ENCODE results near the gene MGAT3. TPM values are rescaled to one million over a fixed set of nuclear protein-coding genes. Genes with fewer than 3 reads are reported as not detected.
A peak's percentile ranks its signal among the peaks of the same experiment; 100 is the strongest.

MGAT3 gene
- polyA plus RNA-seq, 1 of the 3 experiments (the other 2 are of a cell fraction): 0.16 TPM

DNA sequence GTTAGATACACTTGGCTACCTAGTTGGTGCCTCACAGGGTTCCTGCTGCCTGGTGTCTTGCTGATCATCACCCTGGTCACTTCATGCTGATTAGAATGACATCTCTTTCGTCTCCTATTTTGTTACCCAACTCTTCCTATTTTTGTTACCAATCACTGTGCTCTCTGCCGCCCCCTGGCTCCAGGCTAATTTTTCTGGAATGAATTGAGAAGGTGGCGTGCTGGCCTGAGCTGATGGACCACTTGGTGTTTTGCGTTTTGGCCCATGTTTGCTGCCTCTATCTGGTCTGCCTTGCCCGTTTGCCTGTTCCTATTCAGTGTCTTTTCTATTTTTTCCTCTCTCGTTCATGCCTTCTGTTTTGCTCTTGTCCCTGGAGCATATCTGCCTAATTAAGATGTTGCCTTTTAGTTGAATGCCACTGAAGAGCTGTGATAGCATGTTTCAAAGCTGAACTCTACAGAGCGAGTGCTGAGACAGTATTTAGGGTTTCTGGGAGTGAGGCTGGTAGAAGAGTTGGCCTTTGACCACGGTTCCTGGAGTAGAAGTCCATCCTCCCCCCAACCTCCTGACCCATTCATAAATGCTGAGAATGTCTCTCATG is 57.7 kb downstream of the MGAT3 start:
- peaks cover 16% of the 10 kb centered on the region; the same call in 1 of the 2 replicates for H3K79me2 ChIP-seq (ENCODE audit: insufficient read depth)
- peaks cover 10% of the 10 kb centered on the region for H3F3A ChIP-seq (replicated peaks; ENCODE audit: insufficient read depth)
- H3K4me3 ChIP-seq (ENCODE audit: low read depth in 2 of 2, low read length in 1 of 2): no peak overlapping the region
- 58% methylated on average over 8 of the region's 8 CpGs for WGBS (ENCODE audit: low lambda C conversion rate)
- H3K9me2 ChIP-seq: no peaks in the 10 kb centered on the region
- no peak overlapping the region for H3K27ac ChIP-seq (ENCODE audit: low read depth in 2 of 2, low read length in 1 of 2)
- ChIA-PET CTCF (interaction anchor here (0.8 to 3.6 kb wide), 11 partner anchors 10 to 522 kb away, joined by 3 to 17 read pairs (median 4); partner anchors contain the start of gene TAB1), POLR2A (no interaction called here)
- no peaks in the 10 kb centered on the region for H3K27me3 ChIP-seq (ENCODE audit: insufficient read depth)
- H3K4me1 ChIP-seq (ENCODE audit: control insufficient read depth in 1 of 2, insufficient read depth in 2 of 2, low read depth in 1 of 2, low read length in 1 of 2): peaks cover 7 to 8% of the 10 kb centered on the region in 2 experiments; a peak in 2 of 4 replicates
- DNase-seq: peak; percentile 47
- TF ChIP-seq, protein P1, sequence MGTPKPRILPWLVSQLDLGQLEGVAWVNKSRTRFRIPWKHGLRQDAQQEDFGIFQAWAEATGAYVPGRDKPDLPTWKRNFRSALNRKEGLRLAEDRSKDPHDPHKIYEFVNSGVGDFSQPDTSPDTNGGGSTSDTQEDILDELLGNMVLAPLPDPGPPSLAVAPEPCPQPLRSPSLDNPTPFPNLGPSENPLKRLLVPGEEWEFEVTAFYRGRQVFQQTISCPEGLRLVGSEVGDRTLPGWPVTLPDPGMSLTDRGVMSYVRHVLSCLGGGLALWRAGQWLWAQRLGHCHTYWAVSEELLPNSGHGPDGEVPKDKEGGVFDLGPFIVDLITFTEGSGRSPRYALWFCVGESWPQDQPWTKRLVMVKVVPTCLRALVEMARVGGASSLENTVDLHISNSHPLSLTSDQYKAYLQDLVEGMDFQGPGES (IDR thresholded peaks at IDR 0.05; ENCODE audit: low read depth, low read length): no peak
- TF ChIP-seq NRF1 (IDR thresholded peaks at IDR 0.05; ENCODE audit: low read depth, low read length): no peak
- TF ChIP-seq FOSL2 (IDR thresholded peaks at IDR 0.05; ENCODE audit: borderline replicate concordance, low read depth): no peak
- TF ChIP-seq RXRA (IDR thresholded peaks at IDR 0.05; ENCODE audit: borderline replicate concordance, low read depth): no peak
- no peak for TF ChIP-seq SIN3A (IDR thresholded peaks at IDR 0.05; ENCODE audit: borderline replicate concordance, low read depth, low read length)
- peak; percentile 52; the same call in 1 of the 2 replicates for TF ChIP-seq SMC3 (IDR thresholded peaks at IDR 0.05; ENCODE audit: low read depth, low read length)
- TF ChIP-seq RAD21 (IDR thresholded peaks at IDR 0.05; ENCODE audit: low read length): peak; percentile 50
- no peak for TF ChIP-seq RCOR1 (IDR thresholded peaks at IDR 0.05; ENCODE audit: low read length)
- TF ChIP-seq USF1 (IDR thresholded peaks at IDR 0.05; ENCODE audit: borderline replicate concordance, low read depth): no peak
- TF ChIP-seq ZBTB33 (IDR thresholded peaks at IDR 0.05; ENCODE audit: borderline replicate concordance, low read depth): no peak
- TF ChIP-seq TEAD4 (IDR thresholded peaks at IDR 0.05; ENCODE audit: borderline replicate concordance, insufficient read depth): no peak
- no peak for TF ChIP-seq EZH2phosphoT487 (IDR thresholded peaks at IDR 0.05; ENCODE audit: borderline replicate concordance, low read depth)
- TF ChIP-seq EP300 (IDR thresholded peaks at IDR 0.05; ENCODE audit: borderline replicate concordance in 1 of 2, low read depth in 1 of 2, low read length in 1 of 2): no peak
- TF ChIP-seq, protein P2, sequence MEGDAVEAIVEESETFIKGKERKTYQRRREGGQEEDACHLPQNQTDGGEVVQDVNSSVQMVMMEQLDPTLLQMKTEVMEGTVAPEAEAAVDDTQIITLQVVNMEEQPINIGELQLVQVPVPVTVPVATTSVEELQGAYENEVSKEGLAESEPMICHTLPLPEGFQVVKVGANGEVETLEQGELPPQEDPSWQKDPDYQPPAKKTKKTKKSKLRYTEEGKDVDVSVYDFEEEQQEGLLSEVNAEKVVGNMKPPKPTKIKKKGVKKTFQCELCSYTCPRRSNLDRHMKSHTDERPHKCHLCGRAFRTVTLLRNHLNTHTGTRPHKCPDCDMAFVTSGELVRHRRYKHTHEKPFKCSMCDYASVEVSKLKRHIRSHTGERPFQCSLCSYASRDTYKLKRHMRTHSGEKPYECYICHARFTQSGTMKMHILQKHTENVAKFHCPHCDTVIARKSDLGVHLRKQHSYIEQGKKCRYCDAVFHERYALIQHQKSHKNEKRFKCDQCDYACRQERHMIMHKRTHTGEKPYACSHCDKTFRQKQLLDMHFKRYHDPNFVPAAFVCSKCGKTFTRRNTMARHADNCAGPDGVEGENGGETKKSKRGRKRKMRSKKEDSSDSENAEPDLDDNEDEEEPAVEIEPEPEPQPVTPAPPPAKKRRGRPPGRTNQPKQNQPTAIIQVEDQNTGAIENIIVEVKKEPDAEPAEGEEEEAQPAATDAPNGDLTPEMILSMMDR (IDR thresholded peaks at IDR 0.05): peak; percentile 61
- no peak for TF ChIP-seq JUND (IDR thresholded peaks at IDR 0.05)
- TF ChIP-seq GATA2 (CRISPR knock-in tag; IDR thresholded peaks at IDR 0.05): no peak
- TF ChIP-seq, protein P3, sequence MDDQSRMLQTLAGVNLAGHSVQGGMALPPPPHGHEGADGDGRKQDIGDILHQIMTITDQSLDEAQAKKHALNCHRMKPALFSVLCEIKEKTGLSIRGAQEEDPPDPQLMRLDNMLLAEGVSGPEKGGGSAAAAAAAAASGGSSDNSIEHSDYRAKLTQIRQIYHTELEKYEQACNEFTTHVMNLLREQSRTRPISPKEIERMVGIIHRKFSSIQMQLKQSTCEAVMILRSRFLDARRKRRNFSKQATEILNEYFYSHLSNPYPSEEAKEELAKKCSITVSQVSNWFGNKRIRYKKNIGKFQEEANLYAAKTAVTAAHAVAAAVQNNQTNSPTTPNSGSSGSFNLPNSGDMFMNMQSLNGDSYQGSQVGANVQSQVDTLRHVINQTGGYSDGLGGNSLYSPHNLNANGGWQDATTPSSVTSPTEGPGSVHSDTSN (IDR thresholded peaks at IDR 0.05): no peak
- TF ChIP-seq FOXJ3 (CRISPR knock-in tag; IDR thresholded peaks at IDR 0.05): no peak
- no peak for TF ChIP-seq ELF1 (IDR thresholded peaks at IDR 0.05)
- TF ChIP-seq YY1 (IDR thresholded peaks at IDR 0.05; ENCODE audit: low read depth): no peak
- TF ChIP-seq MXI1 (IDR thresholded peaks at IDR 0.05; ENCODE audit: low read depth, low read length): no peak
- no peak overlapping the region for H2AFZ ChIP-seq (ENCODE audit: low read depth)
- H3K36me3 ChIP-seq (replicated peaks in 1 of 2; ENCODE audit: control insufficient read depth in 1 of 2, insufficient read depth in 2 of 2, low read length in 1 of 2): peaks cover 2 to 47% of the 10 kb centered on the region in 2 experiments
- no peak overlapping the region for H3K9ac ChIP-seq
- H4K20me1 ChIP-seq (ENCODE audit: insufficient read depth): no peaks in the 10 kb centered on the region
- H3K4me2 ChIP-seq: no peak overlapping the region
- no peaks in the 10 kb centered on the region for H3K9me3 ChIP-seq

Measured in SK-N-SH (cell line).